ENCODE measurements around the gene DDT. TPM values are rescaled to one million over a fixed set of nuclear protein-coding genes. Genes with fewer than 3 reads are reported as not detected.
A peak's percentile ranks its signal among the peaks of the same experiment; 100 is the strongest.
"Not testable (repeated sequence)": the region's sequence is repeated elsewhere in the genome, so short reads cannot be mapped to it uniquely, and the experiment has no call there.

The DDT gene
- total RNA-seq, 2 donors from 2014 or later, result 117 to 122 TPM

DNA sequence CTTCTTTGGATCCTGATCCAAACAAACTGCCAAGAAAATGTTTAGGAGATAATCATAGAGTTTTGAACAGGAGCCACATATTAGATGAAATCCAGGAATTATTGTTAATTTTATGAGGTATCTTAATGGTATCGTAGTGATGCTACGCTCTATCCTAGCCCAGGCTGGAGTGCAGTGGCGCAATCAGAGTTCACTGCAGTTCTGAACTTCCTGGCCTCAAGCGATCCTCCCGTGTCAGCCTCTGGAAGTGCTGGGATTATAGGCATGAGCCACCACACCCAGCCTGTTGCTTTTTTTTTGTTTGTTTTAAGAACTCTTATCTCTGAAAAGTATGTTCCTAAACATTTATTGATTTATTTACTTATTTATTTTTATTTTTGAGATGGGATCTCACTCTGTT, 28.6 kb upstream of the DDT start:
- H3K9me3 Mint-ChIP-seq, result no peaks in the 10 kb centered on the region
- no peak overlapping the region for H3K4me3 Mint-ChIP-seq
- H3K36me3 Mint-ChIP-seq (ENCODE audit: low read depth), result no peaks in the 10 kb centered on the region
- peaks cover 13% of the 10 kb centered on the region for H3K27me3 Mint-ChIP-seq
- no peak for ATAC-seq (replicated peaks)
- H3K27ac Mint-ChIP-seq, result no peak overlapping the region
- H3K4me1 Mint-ChIP-seq, result no peaks in the 10 kb centered on the region

DNA sequence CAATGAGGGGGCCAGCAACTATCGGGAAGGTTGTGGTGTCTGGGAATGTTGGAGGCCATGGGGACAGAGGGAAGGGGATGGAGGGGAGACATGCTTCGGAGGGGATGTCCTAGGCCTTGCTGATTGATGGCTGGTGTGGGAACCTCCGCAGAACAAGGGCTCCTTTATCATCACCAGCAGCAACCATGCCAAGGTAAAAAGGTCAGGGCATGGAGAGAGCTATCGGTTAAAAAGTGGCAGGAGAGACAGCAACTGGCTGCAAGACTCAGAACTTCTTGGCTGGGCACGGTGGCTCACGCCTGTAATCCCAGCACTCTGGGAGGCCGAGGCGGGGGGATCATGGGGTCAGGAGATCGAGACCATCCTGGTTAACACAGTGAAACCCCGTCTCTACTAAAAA, 28.0 kb upstream of the DDT start:
- H3K27me3 Mint-ChIP-seq, result peaks cover 13% of the 10 kb centered on the region
- H3K4me1 Mint-ChIP-seq, result no peaks in the 10 kb centered on the region
- no peaks in the 10 kb centered on the region for H3K36me3 Mint-ChIP-seq (ENCODE audit: low read depth)
- no peak overlapping the region for H3K4me3 Mint-ChIP-seq
- ATAC-seq (replicated peaks), result no peak
- H3K27ac Mint-ChIP-seq, result no peak overlapping the region
- no peaks in the 10 kb centered on the region for H3K9me3 Mint-ChIP-seq

DNA sequence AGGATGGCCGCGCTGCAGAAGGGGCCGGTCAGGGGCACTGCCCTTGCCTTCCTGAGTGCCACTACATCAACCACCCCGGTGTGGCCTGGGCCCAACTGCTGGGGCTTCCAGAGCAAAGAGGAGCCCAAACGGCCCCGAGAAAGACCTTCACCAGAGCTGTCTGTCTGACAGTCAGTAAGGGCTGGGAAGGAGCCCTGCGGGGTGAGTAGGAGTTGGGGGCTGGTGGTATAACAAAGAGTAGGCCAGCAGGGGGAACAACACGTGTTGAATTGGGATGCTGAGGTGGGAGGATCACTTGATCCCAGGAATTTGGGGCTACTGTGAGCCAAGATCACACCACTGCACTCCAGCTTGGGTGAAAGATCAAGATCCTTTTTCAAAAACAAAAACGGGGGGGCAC, 27.1 kb upstream of the DDT start:
- H3K27me3 Mint-ChIP-seq, result peaks cover 13% of the 10 kb centered on the region
- no peak for ATAC-seq (replicated peaks)
- no peak overlapping the region for H3K4me3 Mint-ChIP-seq
- no peaks in the 10 kb centered on the region for H3K36me3 Mint-ChIP-seq (ENCODE audit: low read depth)
- no peaks in the 10 kb centered on the region for H3K9me3 Mint-ChIP-seq
- H3K4me1 Mint-ChIP-seq, result no peaks in the 10 kb centered on the region
- H3K27ac Mint-ChIP-seq, result no peak overlapping the region

DNA sequence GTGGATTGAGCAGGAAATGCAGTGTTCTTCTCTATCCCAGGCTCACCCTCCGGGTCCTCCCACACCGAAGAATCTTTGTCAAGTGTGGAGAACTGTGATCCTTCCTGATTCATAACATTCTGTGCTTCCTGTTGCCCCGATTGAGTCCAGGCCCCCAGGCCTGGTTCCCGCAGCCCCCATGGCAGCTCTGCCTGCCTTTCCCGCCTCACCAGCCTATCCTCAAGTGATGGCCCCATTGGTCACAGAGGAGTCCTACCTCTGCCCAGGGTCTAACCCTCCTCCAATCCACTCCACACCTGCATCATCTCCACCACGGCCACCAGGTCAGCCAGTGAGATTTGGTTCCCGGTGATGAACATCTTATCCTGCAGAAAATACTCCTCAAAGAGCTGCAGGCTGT, 25.5 kb upstream of the DDT start:
- not testable (repeated sequence) for H3K36me3 Mint-ChIP-seq (ENCODE audit: low read depth); H3K4me3 Mint-ChIP-seq; H3K27ac Mint-ChIP-seq; H3K9me3 Mint-ChIP-seq; H3K4me1 Mint-ChIP-seq; ATAC-seq (replicated peaks)
- peaks cover 13% of the 10 kb centered on the region for H3K27me3 Mint-ChIP-seq

DNA sequence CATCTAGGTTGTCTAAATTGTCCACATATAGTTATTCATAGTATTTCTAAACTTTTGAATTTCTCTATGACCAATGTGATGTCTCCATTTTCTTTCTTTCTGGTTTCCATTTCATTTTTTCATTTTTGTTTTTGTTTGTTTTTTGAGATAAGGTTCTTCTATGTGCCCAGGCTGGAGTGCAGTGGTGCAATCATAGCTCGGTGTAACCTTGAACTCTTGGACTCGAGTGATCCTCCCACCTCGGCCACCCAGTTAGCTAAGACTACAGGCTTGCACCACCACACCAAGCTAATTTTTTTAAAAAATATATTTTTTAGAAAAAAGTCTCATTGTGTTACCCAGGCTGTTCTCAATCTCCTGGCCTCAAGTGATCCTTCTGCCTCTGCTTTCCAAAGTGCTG, 22.9 kb upstream of the DDT start:
- H3K27me3 Mint-ChIP-seq, result peaks cover 5% of the 10 kb centered on the region
- no peaks in the 10 kb centered on the region for H3K36me3 Mint-ChIP-seq (ENCODE audit: low read depth)
- H3K9me3 Mint-ChIP-seq, result no peaks in the 10 kb centered on the region
- H3K27ac Mint-ChIP-seq, result no peak overlapping the region
- ATAC-seq (replicated peaks), result no peak
- H3K4me3 Mint-ChIP-seq, result no peak overlapping the region
- H3K4me1 Mint-ChIP-seq, result no peaks in the 10 kb centered on the region

DNA sequence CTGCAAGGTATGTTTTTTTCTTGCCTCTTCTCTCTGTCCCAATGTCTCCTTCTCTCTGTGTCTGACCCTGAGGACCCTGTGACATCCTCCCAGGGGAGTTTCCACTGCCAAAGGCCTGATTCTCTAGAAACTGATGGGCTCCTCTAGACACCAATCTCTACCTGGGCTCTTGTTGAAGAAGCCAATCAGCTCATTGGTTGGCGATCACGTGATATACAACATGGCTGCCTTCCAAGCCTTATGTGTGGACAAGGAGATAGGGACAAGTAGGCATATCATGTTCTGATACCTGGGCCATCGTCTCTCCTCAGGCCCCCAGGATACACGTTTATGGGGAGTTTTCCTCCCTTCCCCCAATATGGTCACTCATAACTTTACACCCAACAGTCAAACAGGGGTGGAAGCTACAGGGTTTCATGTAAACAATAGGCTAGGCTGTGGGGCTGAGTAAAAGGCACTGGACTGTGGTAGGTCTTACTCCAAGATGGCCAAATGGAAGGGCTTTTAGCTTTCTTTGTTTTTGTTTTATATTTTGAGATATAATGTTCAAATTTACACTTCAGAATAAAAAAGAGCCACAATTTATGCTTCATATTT, 19.4 kb upstream of the DDT start:
- H3K27me3 Mint-ChIP-seq; H3K36me3 Mint-ChIP-seq (ENCODE audit: low read depth); H3K4me1 Mint-ChIP-seq; ATAC-seq (replicated peaks); H3K27ac Mint-ChIP-seq; H3K9me3 Mint-ChIP-seq; H3K4me3 Mint-ChIP-seq: not testable (repeated sequence)

DNA sequence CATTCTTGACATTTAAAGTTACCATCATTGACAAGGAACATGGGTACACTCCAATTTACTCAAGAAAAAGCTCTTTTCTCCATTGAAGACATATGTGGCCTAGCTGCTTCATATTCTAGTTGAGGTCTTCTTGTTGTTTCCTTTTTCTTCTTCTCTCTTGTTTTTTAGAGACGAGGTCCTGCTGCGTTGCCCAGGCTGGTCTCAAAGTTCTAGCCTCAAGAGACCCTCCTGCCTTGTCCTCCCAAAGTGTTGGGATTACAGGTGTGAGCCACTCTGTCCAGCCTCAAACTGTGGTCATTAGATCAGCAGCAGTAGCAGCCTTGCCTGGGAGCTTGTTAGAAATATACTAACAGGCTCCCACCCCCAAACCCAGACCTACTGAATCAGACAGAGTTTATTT, 18.8 kb upstream of the DDT start:
- not testable (repeated sequence) for ATAC-seq (replicated peaks); H3K4me1 Mint-ChIP-seq; H3K4me3 Mint-ChIP-seq; H3K27me3 Mint-ChIP-seq; H3K9me3 Mint-ChIP-seq; H3K36me3 Mint-ChIP-seq (ENCODE audit: low read depth)
- peak overlapping the region; percentile 14 for H3K27ac Mint-ChIP-seq

DNA sequence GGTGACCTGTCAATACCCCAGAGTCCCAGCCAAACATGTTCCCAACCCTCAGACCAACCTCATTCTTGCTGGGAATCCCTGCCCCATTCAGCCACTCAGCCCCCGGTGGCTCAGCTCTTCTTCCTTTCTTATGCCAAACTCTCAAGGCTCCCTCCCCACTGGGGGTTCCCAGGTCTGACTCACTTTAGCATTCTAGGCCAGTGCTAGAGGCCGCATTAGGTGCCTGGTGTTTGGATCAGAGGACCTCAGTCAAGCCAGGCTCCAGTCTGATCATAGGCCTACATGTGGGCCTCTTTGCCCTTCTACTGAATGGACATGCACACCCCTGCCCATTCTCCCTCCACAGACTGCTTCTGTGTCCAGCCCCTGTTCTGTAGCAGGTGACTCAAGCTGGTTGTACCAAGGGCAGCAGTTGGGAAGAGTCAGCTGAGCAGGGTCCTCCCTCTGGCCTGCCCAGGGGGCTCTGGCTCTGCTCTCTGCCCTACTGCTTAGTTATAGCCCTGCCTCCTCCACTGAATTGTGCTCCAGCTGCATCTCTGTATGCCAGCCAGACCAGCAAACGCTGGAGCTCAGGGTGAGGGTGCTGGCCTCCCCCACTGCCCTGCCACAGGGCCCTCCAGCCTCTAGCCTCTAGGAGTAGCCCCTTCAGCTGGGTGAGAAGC, 15.5 kb upstream of the DDT start:
- H3K27ac Mint-ChIP-seq, result peak overlapping the region; percentile 67
- not testable (repeated sequence) for H3K36me3 Mint-ChIP-seq (ENCODE audit: low read depth); H3K4me1 Mint-ChIP-seq; H3K27me3 Mint-ChIP-seq; H3K4me3 Mint-ChIP-seq; H3K9me3 Mint-ChIP-seq
- ATAC-seq (replicated peaks), result peak; percentile 64

DNA sequence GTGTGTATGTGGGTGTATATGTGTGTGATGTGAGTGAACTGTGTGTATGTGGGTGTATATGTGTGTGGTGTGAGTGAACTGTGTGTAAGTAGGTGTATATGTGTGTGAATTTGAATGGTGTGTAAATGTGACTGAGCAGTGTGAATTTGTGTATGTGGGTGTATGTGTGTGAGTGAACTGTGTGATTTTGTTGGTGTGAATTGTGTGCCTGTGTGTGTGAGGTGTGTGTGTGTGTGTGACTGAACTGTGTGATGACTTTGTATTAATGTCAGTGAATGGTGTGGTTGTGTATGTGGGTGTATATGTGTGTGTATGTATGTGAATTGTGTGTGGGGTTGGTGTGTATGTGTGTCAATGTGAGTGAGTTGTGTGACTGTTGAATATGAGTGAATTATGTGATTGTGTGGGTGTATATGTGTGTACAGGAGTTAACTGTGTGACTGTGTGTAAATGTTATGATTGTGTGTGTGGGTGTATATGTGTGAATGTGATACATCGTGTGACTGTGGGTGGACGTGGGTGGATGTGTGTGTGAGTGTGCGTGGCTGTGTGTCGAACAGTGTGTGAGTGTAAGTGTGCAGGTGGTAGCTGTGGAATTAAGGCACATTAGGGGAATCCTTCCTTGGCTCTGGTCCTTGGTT, 12.4 kb upstream of the DDT start:
- H3K4me1 Mint-ChIP-seq, result peaks cover 11% of the 10 kb centered on the region
- not testable (repeated sequence) for H3K27me3 Mint-ChIP-seq; H3K4me3 Mint-ChIP-seq; H3K36me3 Mint-ChIP-seq (ENCODE audit: low read depth); H3K9me3 Mint-ChIP-seq; ATAC-seq (replicated peaks)
- H3K27ac Mint-ChIP-seq, result peak overlapping the region; percentile 5

DNA sequence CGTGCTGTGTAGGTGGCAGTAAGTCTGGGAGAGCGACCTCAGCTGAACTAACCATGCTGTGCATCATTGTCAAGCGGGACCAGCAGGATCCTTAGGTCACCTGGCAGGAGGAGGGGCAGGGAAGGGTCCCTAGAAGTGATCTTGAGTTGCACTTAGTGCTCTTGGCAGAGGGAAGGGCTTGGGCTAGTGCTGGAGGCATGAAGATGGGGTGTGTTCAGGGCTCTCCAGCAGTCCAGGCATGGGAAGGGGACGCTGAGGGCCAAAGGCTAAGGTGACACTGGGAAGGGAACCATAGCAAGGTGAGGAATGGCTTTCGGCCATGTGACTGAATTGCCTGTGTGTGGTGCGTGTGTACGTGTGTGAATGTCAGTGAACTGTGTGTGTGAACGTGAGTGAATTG, 11.8 kb upstream of the DDT start:
- not testable (repeated sequence) for ATAC-seq (replicated peaks); H3K9me3 Mint-ChIP-seq; H3K27me3 Mint-ChIP-seq; H3K4me3 Mint-ChIP-seq; H3K36me3 Mint-ChIP-seq (ENCODE audit: low read depth)
- H3K4me1 Mint-ChIP-seq, result peaks cover 11% of the 10 kb centered on the region
- peak overlapping the region; percentile 5 for H3K27ac Mint-ChIP-seq

DNA sequence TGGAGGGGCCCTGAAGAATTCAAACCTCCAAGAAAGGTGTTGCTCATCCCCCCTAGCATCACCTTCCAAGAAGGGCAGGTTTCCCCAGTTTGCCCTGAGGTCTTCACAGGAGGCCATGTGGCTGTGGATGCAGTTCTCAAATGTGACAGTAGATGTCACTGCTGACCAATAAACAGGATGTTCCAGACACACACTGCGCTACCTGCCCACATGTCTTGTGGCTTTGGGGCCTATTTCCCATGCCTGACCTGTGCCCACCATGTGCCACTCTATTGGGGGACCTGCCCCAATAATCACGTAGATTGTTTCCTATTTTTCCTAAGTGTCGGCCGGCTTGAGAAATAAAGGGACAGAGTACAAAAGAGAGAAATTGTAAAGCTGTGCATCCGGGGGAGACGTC, 10.2 kb upstream of the DDT start:
- Mint-ChIP-seq H3K4me3 (no peak overlapping the region), H3K27me3 (no peaks in the 10 kb centered on the region), H3K9me3 (no peaks in the 10 kb centered on the region), H3K27ac (peak overlapping the region; percentile 17), H3K36me3 (ENCODE audit: low read depth) (no peaks in the 10 kb centered on the region), H3K4me1 (peaks cover 11% of the 10 kb centered on the region)
- peak; percentile 90 for ATAC-seq (replicated peaks)

DNA sequence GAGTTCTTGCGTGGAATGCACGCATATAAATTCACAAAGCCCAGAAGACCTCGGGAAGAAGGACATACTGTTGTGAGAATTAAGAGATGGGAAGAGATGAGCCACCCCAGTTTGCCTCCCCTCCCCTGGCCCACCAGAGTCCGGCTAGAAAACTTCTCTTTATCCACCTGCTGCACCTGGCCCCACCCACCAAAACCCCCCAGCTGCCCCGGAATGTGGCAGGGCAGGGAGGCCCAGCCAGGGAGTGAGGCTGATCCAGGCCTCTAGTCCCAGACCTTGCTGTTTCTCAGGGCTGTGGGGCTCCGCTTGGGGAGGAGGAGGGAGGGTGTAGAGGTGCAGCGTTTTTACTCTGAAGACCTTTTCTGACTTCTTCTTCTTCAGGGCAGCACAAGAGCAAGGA, 6.3 kb upstream of the DDT start:
- not testable (repeated sequence) for H3K27ac Mint-ChIP-seq; H3K4me1 Mint-ChIP-seq; H3K4me3 Mint-ChIP-seq; H3K27me3 Mint-ChIP-seq; ATAC-seq (replicated peaks); H3K9me3 Mint-ChIP-seq; H3K36me3 Mint-ChIP-seq (ENCODE audit: low read depth)

DNA sequence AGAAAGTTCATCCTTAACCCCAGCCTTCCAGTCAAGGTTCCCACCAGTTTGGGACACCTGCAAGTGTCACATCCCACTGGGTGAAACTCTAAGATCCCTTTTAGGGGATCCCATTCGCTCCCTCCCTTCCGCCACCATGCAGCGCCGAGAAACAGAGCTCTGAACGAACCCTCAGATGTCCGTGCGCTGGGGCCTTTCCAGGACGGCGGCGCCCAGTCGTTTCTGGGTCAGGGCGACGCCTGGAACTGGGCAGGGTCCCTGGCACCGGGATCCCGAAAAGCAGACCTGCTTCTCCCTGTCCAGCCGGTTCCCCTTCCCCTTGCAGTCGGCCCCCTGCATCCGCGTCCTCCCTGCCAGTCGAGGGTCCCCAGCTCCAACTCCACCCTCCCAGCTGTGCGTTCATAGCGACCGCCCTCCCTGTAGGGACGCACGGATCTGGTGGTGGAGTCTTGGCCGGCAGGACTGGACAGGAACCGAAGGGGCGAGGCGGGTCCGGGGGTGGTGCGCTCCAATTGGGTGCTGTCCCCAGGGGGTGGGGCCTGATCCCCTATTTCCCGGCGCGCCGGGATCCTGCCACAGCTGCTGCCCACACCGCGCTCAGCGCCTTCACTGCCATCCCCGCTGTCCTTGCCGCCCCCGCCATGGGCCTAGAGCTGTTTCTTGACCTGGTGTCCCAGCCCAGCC, 5.5 kb upstream of the DDT start, which contains the start of gene GSTT2:
GSTT2 (plus strand) TSS at position 578 of the 684 bp plus-strand sequence.
- not testable (repeated sequence) for H3K4me1 Mint-ChIP-seq; H3K27me3 Mint-ChIP-seq; H3K9me3 Mint-ChIP-seq; H3K36me3 Mint-ChIP-seq (ENCODE audit: low read depth); H3K4me3 Mint-ChIP-seq; H3K27ac Mint-ChIP-seq
- ATAC-seq (replicated peaks), result peak; percentile 18

DNA sequence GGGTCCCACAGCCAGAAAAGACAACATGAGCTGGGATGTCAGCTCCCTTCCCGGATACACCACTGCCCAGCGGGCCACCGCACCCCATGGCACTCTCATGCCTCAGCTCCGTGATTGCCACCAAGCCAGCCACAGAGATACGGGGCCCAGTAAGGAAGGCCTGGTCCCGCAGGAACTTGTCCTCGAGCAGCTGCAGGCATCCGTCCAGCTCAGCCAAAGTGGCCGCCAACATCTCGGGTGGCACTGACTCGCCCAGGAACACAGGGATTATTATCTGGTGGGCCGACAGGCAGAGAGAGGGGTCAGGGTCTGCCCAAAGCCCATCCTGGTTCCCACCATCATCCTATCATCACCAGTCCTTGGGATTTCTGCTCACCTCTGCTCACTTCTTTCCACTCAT, 3.1 kb upstream of the DDT start:
- not testable (repeated sequence) for H3K27me3 Mint-ChIP-seq; H3K9me3 Mint-ChIP-seq; H3K4me1 Mint-ChIP-seq; H3K36me3 Mint-ChIP-seq (ENCODE audit: low read depth); H3K27ac Mint-ChIP-seq; H3K4me3 Mint-ChIP-seq; ATAC-seq (replicated peaks)

DNA sequence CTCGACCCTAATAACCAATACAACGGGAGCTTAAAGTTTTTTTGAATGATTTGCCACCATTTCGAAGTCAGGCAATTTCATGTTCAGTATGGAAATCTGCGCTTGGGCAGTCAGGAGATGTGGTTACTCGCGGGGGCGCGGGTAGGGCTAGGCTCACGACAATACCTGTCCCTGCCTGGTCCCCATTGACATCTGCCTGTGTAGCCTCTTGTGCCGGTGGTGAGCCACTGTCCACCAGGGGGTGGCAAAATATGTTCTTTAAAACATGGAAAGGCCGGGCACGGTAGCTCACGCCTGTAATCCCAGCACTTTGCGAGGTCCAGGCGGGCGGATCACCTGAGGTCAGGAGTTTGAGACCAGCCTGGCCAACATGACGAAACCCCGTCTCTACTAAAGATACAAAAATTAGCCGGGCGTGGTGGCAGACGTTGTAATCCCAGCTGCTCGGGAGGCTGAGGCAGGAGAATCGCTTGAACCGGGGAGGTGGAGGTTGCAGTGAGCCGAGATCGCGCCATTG, 653 bp upstream of the DDT start:
- H3K4me1 Mint-ChIP-seq, result peaks cover 13% of the 10 kb centered on the region
- not testable (repeated sequence) for H3K9me3 Mint-ChIP-seq, H3K27ac Mint-ChIP-seq, H3K4me3 Mint-ChIP-seq, H3K27me3 Mint-ChIP-seq
- peak; percentile 36 for ATAC-seq (replicated peaks)
- H3K36me3 Mint-ChIP-seq (ENCODE audit: low read depth), result peaks cover 25% of the 10 kb centered on the region
